Activated CD8-positive, alpha-beta T cell treated with anti-CD3 and anti-CD28 coated beads for 36 hours (primary cell): ENCODE measurements around the gene DRC3. TPM values are rescaled to one million over a fixed set of nuclear protein-coding genes. Genes with fewer than 3 reads are reported as not detected.
"Not testable (repeated sequence)": the region's sequence is repeated elsewhere in the genome, so short reads cannot be mapped to it uniquely, and the experiment has no call there.

Source experiments
- ATAC-seq: fragments of 200-7000 bp; cut with Tn5 transposase; one replicate; pipeline ENCODE4 v1.10.0; 2021; ENCODE audit warnings: mild to moderate bottlenecking, moderate library complexity
- CTCF ChIA-PET: fragments of 350-600 bp; sonication (Branson Sonifier 250); formaldehyde crosslinking; loops from one replicate; lab custom pipeline; 2021; ENCODE audit warnings: antibody characterized with exemption; lab: Charles Lee
- POLR2A ChIA-PET: fragments of 350-600 bp; sonication (Branson Sonifier 250); formaldehyde crosslinking; loops from one replicate; lab custom pipeline; 2021; ENCODE audit warnings: antibody characterized with exemption; lab: Charles Lee
- DNase-seq: peaks from one replicate; pipeline ENCODE4 v3.0.0-alpha.2; 2020
- H3K27ac Mint-ChIP-seq: one replicate; pipeline ENCODE4 v1.8.0; 2021; ENCODE audit warnings: mild to moderate bottlenecking, mixed read lengths
- H3K27me3 Mint-ChIP-seq: one replicate; pipeline ENCODE4 v1.8.0; 2021; ENCODE audit warnings: mixed read lengths
- H3K36me3 Mint-ChIP-seq: one replicate; pipeline ENCODE4 v1.8.0; 2021; ENCODE audit warnings: low read depth, mixed read lengths
- H3K4me1 Mint-ChIP-seq: one replicate; pipeline ENCODE4 v1.8.0; 2021; ENCODE audit warnings: low read depth, mixed read lengths
- H3K4me3 Mint-ChIP-seq: one replicate; pipeline ENCODE4 v1.8.0; 2021; ENCODE audit warnings: mild to moderate bottlenecking, moderate library complexity, mixed read lengths
- H3K9me3 Mint-ChIP-seq: one replicate; pipeline ENCODE4 v1.8.0; 2021; ENCODE audit warnings: mixed read lengths
- CTCF ChIP-seq: fragments of 200-600 bp; IDR thresholded peaks from one replicate; pipeline ENCODE4 v1.8.0; 2022; ENCODE audit warnings: antibody characterized with exemption, mild to moderate bottlenecking
- intact Hi-C: fragments of 100-400 bp; cut with micrococcal nuclease; formaldehyde crosslinking; loops from one replicate; pipeline ENCODE4 v1.10.0; 2022
- total RNA-seq, 2 experiments: library from RNA; stranded (reverse); gene quantifications; one replicate each; pipeline ENCODE4 v1.2.3, GENCODE V29; 2021

DRC3 gene
- total RNA-seq, 2 experiments from 2014 or later = 0.25 TPM; not detected in 1

- ChIA-PET POLR2A (no interaction called here), CTCF (no interaction called here)
- TF ChIP-seq CTCF = no peak
- intact Hi-C loops = no loop called here
- Mint-ChIP-seq H3K27me3 (no peaks in the 10 kb centered on the region), H3K4me1 (peaks cover 2% of the 10 kb centered on the region), H3K9me3 (no peaks in the 10 kb centered on the region), H3K36me3 (no peaks in the 10 kb centered on the region), H3K27ac (no peak overlapping the region), H3K4me3 (no peak overlapping the region)
- DNase-seq (no peak), ATAC-seq (no peak)
Measured at GRCh38 chr17:17990282-17990681, 17.6 kb downstream of the DRC3 start.

GRCh38 chr17:17993366-17993765, 20.7 kb downstream of the DRC3 start:
- H3K4me1 Mint-ChIP-seq = peaks cover 2% of the 10 kb centered on the region

GRCh38 chr17:17993852-17994251, 21.2 kb downstream of the DRC3 start:
- ATAC-seq = no peak
- POLR2A ChIA-PET = no interaction called here
- no peaks in the 10 kb centered on the region for H3K27me3 Mint-ChIP-seq
- H3K9me3 Mint-ChIP-seq = no peaks in the 10 kb centered on the region
- intact Hi-C loops = no loop called here
- no peak overlapping the region for H3K27ac Mint-ChIP-seq
- no peak for DNase-seq
- CTCF ChIA-PET = interaction anchor here (0.6 to 2.3 kb wide), 7 partner anchors 8 to 41 kb away, joined by 3 to 6 read pairs (median 4); no protein-coding TSS in a partner anchor
- H3K4me1 Mint-ChIP-seq = peaks cover 2% of the 10 kb centered on the region
- no peak for TF ChIP-seq CTCF
- no peak overlapping the region for H3K4me3 Mint-ChIP-seq
- H3K36me3 Mint-ChIP-seq = no peaks in the 10 kb centered on the region

More at GRCh38 chr17:17993366-17993765, 20.7 kb downstream of the DRC3 start:
- CTCF ChIA-PET = no interaction called here
- H3K27me3 Mint-ChIP-seq = no peaks in the 10 kb centered on the region
- no peak for TF ChIP-seq CTCF
- no peak for DNase-seq
- POLR2A ChIA-PET = interaction anchor here (0.9 kb wide), 1 partner anchor 8 kb away, joined by 3 read pairs; no protein-coding TSS in a partner anchor
- H3K9me3 Mint-ChIP-seq = no peaks in the 10 kb centered on the region
- intact Hi-C loops = no loop called here
- ATAC-seq = no peak
- H3K4me3 Mint-ChIP-seq = no peak overlapping the region
- H3K36me3 Mint-ChIP-seq = no peaks in the 10 kb centered on the region
- no peak overlapping the region for H3K27ac Mint-ChIP-seq

- intact Hi-C loops = no loop called here
- no peaks in the 10 kb centered on the region for H3K9me3 Mint-ChIP-seq
- H3K36me3 Mint-ChIP-seq = no peaks in the 10 kb centered on the region
- no peak overlapping the region for H3K27ac Mint-ChIP-seq
- ChIA-PET CTCF (interaction anchor here (0.6 to 2.3 kb wide), 9 partner anchors 9 to 46 kb away, joined by 3 to 8 read pairs (median 4); no protein-coding TSS in a partner anchor), POLR2A (interaction anchor here (0.5 kb wide), 1 partner anchor 35 kb away, joined by 5 read pairs; no protein-coding TSS in a partner anchor)
- peaks cover 2% of the 10 kb centered on the region for H3K4me1 Mint-ChIP-seq
- TF ChIP-seq CTCF = no peak
- DNase-seq (peak; percentile 55), ATAC-seq (peak; percentile 68)
- H3K4me3 Mint-ChIP-seq = no peak overlapping the region
- H3K27me3 Mint-ChIP-seq = no peaks in the 10 kb centered on the region
Measured at GRCh38 chr17:17994271-17995069, 21.8 kb downstream of the DRC3 start.

GRCh38 chr17:17995887-17996286, 23.2 kb downstream of the DRC3 start:
- CTCF ChIA-PET = interaction anchor here (0.9 to 2.3 kb wide), 5 partner anchors 9 to 47 kb away, joined by 3 to 8 read pairs (median 6); no protein-coding TSS in a partner anchor
- DNase-seq, H3K27me3 Mint-ChIP-seq, POLR2A ChIA-PET, ATAC-seq, H3K4me1 Mint-ChIP-seq, H3K4me3 Mint-ChIP-seq, H3K27ac Mint-ChIP-seq, H3K9me3 Mint-ChIP-seq, H3K36me3 Mint-ChIP-seq, intact Hi-C loops: not testable (repeated sequence)
